ENCODE data around the gene CYTIP. TPM values are rescaled to one million over a fixed set of nuclear protein-coding genes. Genes with fewer than 3 reads are reported as not detected.
A peak's percentile ranks its signal among the peaks of the same experiment; 100 is the strongest.

The CYTIP gene
- total and polyA plus RNA-seq, 2 experiments from 2014 or later = 1.6 to 4.0 TPM

GRCh38 chr2:157466764-157467163, 22.9 kb upstream of the CYTIP start:
- DNase-seq (ENCODE audit: low spot score) = no peak
- Histone ChIP-seq H3K79me2 (no peaks in the 10 kb centered on the region), H3K9me2 (replicated peaks; ENCODE audit: insufficient read depth) (no peaks in the 10 kb centered on the region), H3K27me3 (no peaks in the 10 kb centered on the region), H3K9me3 (ENCODE audit: low read depth) (no peaks in the 10 kb centered on the region), H3K27ac (no peak overlapping the region), H3K36me3 (replicated peaks; ENCODE audit: insufficient read depth, low read depth) (no peaks in the 10 kb centered on the region), H4K20me1 (ENCODE audit: insufficient read depth, poor library complexity, severe bottlenecking) (no peaks in the 10 kb centered on the region), H3K4me2 (no peak overlapping the region), H2AFZ (no peak overlapping the region), H3K4me3 (no peak overlapping the region), H3K4me1 (ENCODE audit: insufficient read depth) (peaks cover 4% of the 10 kb centered on the region)
- WGBS (ENCODE audit: low lambda C conversion rate, missing lambda C conversion rate) = 91% methylated on average over 5 of the region's 5 CpGs
- TF ChIP-seq EZH2phosphoT487 (IDR thresholded peaks at IDR 0.05; ENCODE audit: low read depth, severe bottlenecking, unreplicated experiment) = no peak

GRCh38 chr2:157465554-157465953, 21.7 kb upstream of the CYTIP start:
- Histone ChIP-seq H3K9me2 (replicated peaks; ENCODE audit: insufficient read depth) (no peaks in the 10 kb centered on the region), H3K27me3 (no peaks in the 10 kb centered on the region), H3K4me2 (no peak overlapping the region), H3K9me3 (ENCODE audit: low read depth) (no peaks in the 10 kb centered on the region), H3K4me3 (no peak overlapping the region), H3K27ac (no peak overlapping the region), H3K4me1 (ENCODE audit: insufficient read depth) (peaks cover 7% of the 10 kb centered on the region), H3K36me3 (replicated peaks; ENCODE audit: insufficient read depth, low read depth) (no peaks in the 10 kb centered on the region), H3K79me2 (no peaks in the 10 kb centered on the region), H4K20me1 (ENCODE audit: insufficient read depth, poor library complexity, severe bottlenecking) (no peaks in the 10 kb centered on the region), H2AFZ (no peak overlapping the region)
- DNase-seq (ENCODE audit: low spot score) = no peak
- 90% methylated on average over 5 of the region's 5 CpGs for WGBS (ENCODE audit: low lambda C conversion rate, missing lambda C conversion rate)
- TF ChIP-seq EZH2 (IDR thresholded peaks at IDR 0.05; ENCODE audit: borderline replicate concordance) = no peak
- TF ChIP-seq CTCF (IDR thresholded peaks at IDR 0.05; ENCODE audit: poor library complexity) = no peak
- TF ChIP-seq EZH2phosphoT487 (IDR thresholded peaks at IDR 0.05; ENCODE audit: low read depth, severe bottlenecking, unreplicated experiment) = no peak

GRCh38 chr2:157463002-157463401, 19.1 kb upstream of the CYTIP start:
- Histone ChIP-seq H3K9me3 (ENCODE audit: low read depth) (no peaks in the 10 kb centered on the region), H3K4me1 (ENCODE audit: insufficient read depth) (peaks cover 20% of the 10 kb centered on the region), H4K20me1 (ENCODE audit: insufficient read depth, poor library complexity, severe bottlenecking) (no peaks in the 10 kb centered on the region), H3K4me3 (no peak overlapping the region), H3K27ac (no peak overlapping the region), H3K9me2 (replicated peaks; ENCODE audit: insufficient read depth) (no peaks in the 10 kb centered on the region), H3K79me2 (no peaks in the 10 kb centered on the region), H2AFZ (no peak overlapping the region), H3K27me3 (no peaks in the 10 kb centered on the region), H3K36me3 (replicated peaks; ENCODE audit: insufficient read depth, low read depth) (no peaks in the 10 kb centered on the region), H3K4me2 (no peak overlapping the region)
- no peak for TF ChIP-seq EZH2phosphoT487 (IDR thresholded peaks at IDR 0.05; ENCODE audit: low read depth, severe bottlenecking, unreplicated experiment)
- no peak for TF ChIP-seq CTCF (IDR thresholded peaks at IDR 0.05; ENCODE audit: poor library complexity)
- 75% methylated on average over 6 of the region's 6 CpGs for WGBS (ENCODE audit: low lambda C conversion rate, missing lambda C conversion rate)
- DNase-seq (ENCODE audit: low spot score) = no peak

- TF ChIP-seq EZH2 (IDR thresholded peaks at IDR 0.05; ENCODE audit: borderline replicate concordance) (no peak), CTCF (IDR thresholded peaks at IDR 0.05; ENCODE audit: poor library complexity) (no peak), EZH2phosphoT487 (IDR thresholded peaks at IDR 0.05; ENCODE audit: low read depth, severe bottlenecking, unreplicated experiment) (no peak)
- no peak overlapping the region for H3K4me3 ChIP-seq
- no peak for DNase-seq (ENCODE audit: low spot score)
- peaks cover 20% of the 10 kb centered on the region for H3K4me1 ChIP-seq (ENCODE audit: insufficient read depth)
- peak overlapping the region; percentile 61 for H3K4me2 ChIP-seq
- no peaks in the 10 kb centered on the region for H3K9me3 ChIP-seq (ENCODE audit: low read depth)
- H4K20me1 ChIP-seq (ENCODE audit: insufficient read depth, poor library complexity, severe bottlenecking) = no peaks in the 10 kb centered on the region
- no peaks in the 10 kb centered on the region for H3K9me2 ChIP-seq (replicated peaks; ENCODE audit: insufficient read depth)
- H3K79me2 ChIP-seq = no peaks in the 10 kb centered on the region
- H3K27ac ChIP-seq = peak overlapping the region; percentile 78
- no peak overlapping the region for H2AFZ ChIP-seq
- WGBS (ENCODE audit: low lambda C conversion rate, missing lambda C conversion rate) = 71% methylated on average over 1 of the region's 1 CpG
- no peaks in the 10 kb centered on the region for H3K27me3 ChIP-seq
- H3K36me3 ChIP-seq (replicated peaks; ENCODE audit: insufficient read depth, low read depth) = no peaks in the 10 kb centered on the region
Measured at GRCh38 chr2:157460897-157461296, 17.0 kb upstream of the CYTIP start.
